DMS53 treated with DMSO at 0.1 percent for 48 hours (cell line): ENCODE data around the gene CD34.
A peak's percentile ranks its signal among the peaks of the same experiment; 100 is the strongest.
"Not testable (repeated sequence)": the region's sequence is repeated elsewhere in the genome, so short reads cannot be mapped to it uniquely, and the experiment has no call there.

Source experiments
- DNase-seq: peaks from one replicate; lab custom pipeline; 2025; ENCODE audit not compliant: unreplicated experiment; lab: John Stamatoyannopoulos, UW

CD34 gene, protein sequence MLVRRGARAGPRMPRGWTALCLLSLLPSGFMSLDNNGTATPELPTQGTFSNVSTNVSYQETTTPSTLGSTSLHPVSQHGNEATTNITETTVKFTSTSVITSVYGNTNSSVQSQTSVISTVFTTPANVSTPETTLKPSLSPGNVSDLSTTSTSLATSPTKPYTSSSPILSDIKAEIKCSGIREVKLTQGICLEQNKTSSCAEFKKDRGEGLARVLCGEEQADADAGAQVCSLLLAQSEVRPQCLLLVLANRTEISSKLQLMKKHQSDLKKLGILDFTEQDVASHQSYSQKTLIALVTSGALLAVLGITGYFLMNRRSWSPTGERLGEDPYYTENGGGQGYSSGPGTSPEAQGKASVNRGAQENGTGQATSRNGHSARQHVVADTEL

DNA sequence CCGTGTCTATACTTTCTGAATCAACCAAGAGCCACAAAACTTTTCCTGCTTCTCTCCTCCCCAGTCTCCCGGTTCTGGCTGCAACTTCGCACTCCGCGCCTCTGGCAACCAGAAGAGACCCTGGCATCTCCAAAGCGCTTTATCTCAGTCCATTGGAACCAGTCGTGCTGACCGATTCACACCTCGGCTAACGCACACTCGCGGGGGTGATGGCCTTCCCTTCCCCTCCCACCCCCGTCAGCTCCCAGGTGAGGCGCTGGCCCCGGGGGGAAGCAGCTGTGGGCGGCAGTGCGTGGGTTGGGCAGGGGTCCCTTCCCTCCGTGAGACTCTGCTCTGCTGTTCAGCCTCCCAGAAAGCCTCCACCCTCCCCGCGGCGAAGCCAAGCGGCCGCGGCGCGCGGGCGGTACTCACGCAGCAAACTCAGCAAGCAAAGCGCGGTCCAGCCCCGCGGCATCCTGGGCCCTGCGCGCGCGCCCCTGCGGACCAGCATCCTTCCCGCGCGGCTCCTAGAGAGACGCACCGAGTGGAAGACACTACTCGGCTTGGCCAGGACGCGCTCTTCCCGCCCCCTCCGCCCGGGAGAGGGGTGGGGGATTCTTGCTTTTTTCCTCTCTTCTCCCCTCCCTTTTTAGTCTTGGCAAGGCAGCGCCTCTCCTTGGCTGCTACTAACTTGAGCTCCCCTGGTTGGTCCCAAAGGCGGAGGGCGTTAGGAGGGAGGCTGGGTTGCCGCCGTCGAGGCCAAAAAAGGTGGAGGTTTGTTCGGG lies at the start of gene CD34:
Gene CD34 (minus strand): TSS at position 535 of the 764 bp plus-strand sequence. CDS start 45 bp downstream, at position 490.
- no peak for DNase-seq

GRCh38 chr1:207960346-207960745 lies 49.4 kb upstream of the CD34 start:
- no peak for DNase-seq

DNA sequence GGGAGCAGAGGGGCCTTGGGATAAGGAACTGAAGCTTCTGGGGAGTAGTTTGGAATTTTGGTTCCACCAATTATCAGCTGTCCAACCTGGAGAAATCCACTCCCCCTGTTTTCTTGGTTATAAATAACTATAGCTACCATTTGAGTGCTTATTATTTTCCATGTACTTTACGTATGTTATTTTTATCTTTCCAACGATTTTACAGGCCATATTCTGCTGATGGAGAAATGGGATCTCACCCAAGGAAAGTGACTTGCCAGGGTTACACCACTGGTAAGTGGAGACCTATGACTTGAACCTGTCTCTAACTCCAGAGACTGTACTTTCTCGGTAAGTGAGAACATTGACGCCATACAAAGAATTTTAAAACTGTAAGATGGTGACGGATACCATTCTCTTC lies 49.0 kb upstream of the CD34 start:
- DNase-seq = no peak

GRCh38 chr1:207959141-207959825 lies 48.4 kb upstream of the CD34 start:
- no peak for DNase-seq

- no peak for DNase-seq
Observed at GRCh38 chr1:207958376-207959139, 47.6 kb upstream of the CD34 start.

- DNase-seq = no peak
Observed at GRCh38 chr1:207956986-207957385, 46.1 kb upstream of the CD34 start.

GRCh38 chr1:207954104-207954503 lies 43.2 kb upstream of the CD34 start:
- DNase-seq = no peak

- peak; percentile 33 for DNase-seq
Observed at GRCh38 chr1:207952617-207953542, 42.0 kb upstream of the CD34 start.

DNA sequence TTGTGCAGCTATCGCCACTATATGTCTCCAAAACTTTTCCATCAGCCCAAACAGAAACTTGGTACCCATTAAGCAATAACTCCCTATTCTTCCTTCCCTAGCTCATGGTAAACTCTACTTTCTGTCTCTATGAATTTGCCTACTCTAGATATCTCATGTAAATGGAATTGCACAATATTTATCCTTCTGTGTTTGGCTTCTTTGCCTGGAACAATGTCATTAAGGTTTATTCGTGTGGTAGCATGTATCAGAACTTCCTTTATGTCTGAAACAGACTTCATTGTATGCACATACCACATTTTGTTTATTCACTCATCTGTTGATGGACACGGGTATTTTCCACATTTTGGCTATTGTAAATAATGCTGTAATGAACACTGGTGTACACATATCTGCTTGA lies 40.7 kb upstream of the CD34 start:
- DNase-seq = no peak

GRCh38 chr1:207950750-207951149 lies 39.8 kb upstream of the CD34 start:
- DNase-seq = no peak

DNA sequence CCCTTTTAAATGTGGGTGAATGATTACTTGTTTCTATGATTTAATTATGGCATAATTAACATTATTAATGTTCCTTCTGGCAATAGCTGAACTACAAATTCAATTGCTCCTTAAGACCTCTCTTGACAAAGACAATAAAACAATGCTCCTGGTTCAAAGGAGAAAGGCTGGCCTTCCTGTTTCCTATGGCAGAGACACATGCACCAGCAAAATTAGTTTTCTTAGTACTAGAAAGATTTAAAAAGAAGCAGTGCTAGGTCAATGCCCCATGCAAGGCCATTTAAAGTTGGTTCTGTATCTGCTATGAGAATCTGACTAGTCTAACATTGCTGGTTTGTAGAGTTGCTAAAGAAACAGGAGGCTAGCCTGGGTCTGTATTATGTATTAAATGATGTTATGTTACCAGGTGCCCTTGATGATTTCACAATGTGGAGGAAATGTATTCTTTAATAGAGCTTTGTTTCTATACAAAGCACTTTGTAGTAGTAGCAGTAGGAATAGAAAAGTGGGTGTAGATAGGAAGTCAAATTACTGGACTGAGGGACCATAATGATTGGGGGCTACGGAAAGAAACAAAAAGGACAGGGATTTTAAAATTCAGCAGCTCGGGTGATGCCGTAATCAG lies 38.8 kb upstream of the CD34 start:
- DNase-seq = no peak

- DNase-seq = no peak
Observed at GRCh38 chr1:207948536-207949250, 37.8 kb upstream of the CD34 start.

DNA sequence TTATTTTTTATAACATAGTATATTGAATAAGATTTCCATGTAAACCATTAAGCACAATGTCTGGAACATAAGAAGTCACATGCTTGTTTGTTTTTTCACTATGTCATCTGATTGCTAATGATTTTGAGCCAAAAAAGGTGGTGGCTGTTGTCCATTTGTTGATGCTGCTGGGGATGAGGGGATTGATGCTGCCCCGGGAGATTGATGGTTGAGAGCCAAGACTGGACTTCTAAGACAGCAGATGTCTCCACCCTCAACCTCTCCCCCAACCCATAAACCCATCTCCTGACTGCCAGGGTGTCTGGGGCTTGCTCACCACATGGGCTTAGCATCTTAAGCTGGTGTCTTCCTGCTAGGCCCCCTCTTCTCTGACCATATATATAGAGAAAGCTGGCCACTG lies 35.8 kb upstream of the CD34 start:
- DNase-seq = no peak

GRCh38 chr1:207944571-207944970 lies 33.6 kb upstream of the CD34 start:
- no peak for DNase-seq

- DNase-seq = not testable (repeated sequence)
Observed at GRCh38 chr1:207942337-207942741, 31.4 kb upstream of the CD34 start.

DNA sequence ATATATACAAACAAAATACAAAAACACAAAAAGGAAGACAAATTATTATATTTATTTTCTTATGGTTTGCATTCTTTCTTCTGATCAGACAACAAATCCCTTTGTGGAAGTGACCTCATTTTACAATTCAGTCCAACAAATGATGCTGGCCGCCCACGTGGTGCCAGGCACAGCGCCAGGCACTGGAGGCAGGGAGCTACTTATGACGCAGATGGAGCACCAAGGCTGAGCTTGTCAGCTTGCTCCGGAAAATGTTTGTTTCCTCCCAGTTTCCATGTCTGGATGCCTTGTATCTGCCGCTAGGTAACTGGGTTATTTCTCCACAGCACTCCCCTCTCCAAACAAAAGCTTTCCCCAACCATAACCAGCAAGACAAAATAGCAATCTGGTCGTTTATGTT lies 30.7 kb upstream of the CD34 start:
- DNase-seq = no peak

GRCh38 chr1:207938016-207938415 lies 27.1 kb upstream of the CD34 start:
- DNase-seq = peak; percentile 67

DNA sequence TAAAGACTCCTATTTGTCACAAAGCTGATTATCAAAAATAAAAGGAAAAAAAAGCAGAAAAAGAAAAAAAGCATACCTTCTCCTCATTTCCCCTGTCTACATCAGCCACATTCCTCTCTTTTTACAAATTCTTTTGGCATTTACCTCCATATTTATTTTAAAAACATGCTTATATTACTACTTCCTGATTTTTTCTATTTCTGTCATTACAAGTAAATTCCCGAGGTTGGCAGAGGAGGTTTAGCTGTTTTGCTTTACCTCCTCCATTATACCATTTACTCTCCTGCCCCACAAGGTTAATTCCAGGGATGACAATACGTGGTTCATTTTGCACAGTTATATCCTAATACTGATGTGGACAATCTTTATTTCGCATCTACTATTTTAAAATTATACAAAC lies 26.3 kb upstream of the CD34 start:
- no peak for DNase-seq

DNA sequence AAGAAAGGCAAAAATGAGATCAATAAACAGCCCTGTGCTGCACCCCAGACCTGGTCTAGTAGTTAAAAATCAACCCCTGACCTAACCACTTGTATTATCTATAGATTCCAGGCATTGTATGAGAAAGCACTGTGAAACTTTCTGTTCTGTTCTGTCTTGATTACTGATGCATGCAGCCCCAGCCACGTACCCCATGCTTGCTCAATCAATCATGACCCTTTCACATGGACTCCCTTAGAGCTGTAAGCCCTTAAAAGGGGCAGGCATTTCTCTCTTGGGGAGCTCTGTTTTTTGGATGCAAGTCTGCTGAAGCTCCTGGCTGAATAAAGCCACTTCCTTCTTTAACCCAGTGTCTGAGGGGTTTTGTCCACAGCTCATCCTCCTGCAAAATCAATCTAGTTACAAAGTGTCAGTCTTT lies 24.2 kb upstream of the CD34 start:
- no peak for DNase-seq
